ENCODE measurements around the gene STAT4. TPM values are rescaled to one million over a fixed set of nuclear protein-coding genes. Genes with fewer than 3 reads are reported as not detected.

Gene STAT4
- total and polyA plus RNA-seq, 2 experiments from 2014 or later = 0.31 to 0.45 TPM

DNA sequence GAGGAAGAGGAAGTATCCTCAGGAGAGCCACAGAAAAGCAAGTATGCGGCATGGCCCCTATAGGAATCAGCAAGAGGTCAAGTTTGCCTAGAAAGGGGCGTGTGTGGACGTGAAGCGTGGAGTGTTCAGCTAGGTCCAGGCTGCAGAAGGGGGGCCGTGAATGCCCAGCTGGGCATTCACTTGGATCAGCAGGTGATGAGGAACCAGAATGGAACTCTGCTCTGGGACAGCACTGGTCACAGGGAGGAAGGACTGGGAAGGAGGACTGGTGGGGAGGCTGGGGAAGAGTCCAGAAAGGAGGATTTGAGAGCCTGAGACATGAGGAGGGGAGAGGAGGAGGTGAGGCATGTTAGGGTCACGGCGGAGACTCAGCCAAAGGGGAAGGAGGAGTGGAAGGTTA, 156.6 kb downstream of the STAT4 start:
- Histone ChIP-seq H3K4me3 (no peak overlapping the region), H3K27me3 (no peaks in the 10 kb centered on the region), H3K4me1 (ENCODE audit: low read depth) (no peaks in the 10 kb centered on the region), H3K36me3 (peaks cover 29% of the 10 kb centered on the region), H3K9me3 (ENCODE audit: low read depth) (no peaks in the 10 kb centered on the region), H3K27ac (no peak overlapping the region)
- DNase-seq (ENCODE audit: low read depth in 1 of 2, low spot score in 1 of 2) = no peak
- no peak for TF ChIP-seq CTCF (IDR thresholded peaks at IDR 0.05; ENCODE audit: low read depth, low read length)

DNA sequence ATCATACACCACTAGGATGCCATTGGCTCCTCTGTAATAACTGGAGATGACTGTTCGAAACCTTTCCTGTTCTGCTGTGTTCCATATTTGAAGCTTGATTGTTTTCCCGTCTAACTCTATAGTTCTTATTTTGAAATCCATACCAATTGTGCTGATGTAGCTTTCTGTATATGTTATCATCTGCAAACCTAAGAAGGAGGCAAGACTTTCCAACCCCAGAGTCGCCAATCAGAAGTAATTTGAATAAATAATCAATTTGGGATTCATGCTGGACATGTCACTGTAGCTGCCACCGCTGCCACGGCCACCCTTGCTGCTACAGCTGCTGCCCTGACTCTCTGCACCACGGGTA, 157.5 kb downstream of the STAT4 start:
- TF ChIP-seq CTCF (IDR thresholded peaks at IDR 0.05; ENCODE audit: low read depth, low read length) = no peak
- peaks cover 27% of the 10 kb centered on the region for H3K36me3 ChIP-seq

DNA sequence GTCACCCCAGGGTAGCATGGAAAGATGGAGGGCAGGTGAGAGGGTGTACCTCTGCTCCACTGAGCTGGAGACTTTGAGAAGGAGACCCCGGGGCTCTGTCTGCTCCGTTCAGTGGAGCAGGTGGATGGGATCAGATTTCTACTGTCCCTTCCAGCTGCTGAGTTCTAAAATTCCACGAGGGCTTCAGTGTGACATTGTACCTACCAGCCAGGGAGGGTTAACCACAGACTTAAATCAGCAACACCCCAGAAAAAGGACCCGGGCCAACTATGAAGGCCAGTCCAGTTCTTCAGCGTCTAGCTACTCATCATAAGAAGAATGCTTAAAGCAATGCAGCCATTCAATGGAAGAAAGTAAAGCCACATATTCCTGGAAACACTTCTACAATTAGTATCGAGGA, 160.7 kb downstream of the STAT4 start:
- Histone ChIP-seq H3K27me3 (no peaks in the 10 kb centered on the region), H3K27ac (no peak overlapping the region), H3K9me3 (ENCODE audit: low read depth) (no peaks in the 10 kb centered on the region), H3K36me3 (peaks cover 32% of the 10 kb centered on the region), H3K4me3 (no peak overlapping the region), H3K4me1 (ENCODE audit: low read depth) (no peaks in the 10 kb centered on the region)
- no peak for DNase-seq (ENCODE audit: low read depth in 1 of 2, low spot score in 1 of 2)
- TF ChIP-seq CTCF (IDR thresholded peaks at IDR 0.05; ENCODE audit: low read depth, low read length) = no peak

More for the DNA sequence above, 157.5 kb downstream of the STAT4 start:
- Histone ChIP-seq H3K27me3 (no peaks in the 10 kb centered on the region), H3K9me3 (ENCODE audit: low read depth) (no peaks in the 10 kb centered on the region), H3K4me1 (ENCODE audit: low read depth) (no peaks in the 10 kb centered on the region), H3K4me3 (no peak overlapping the region), H3K27ac (no peak overlapping the region)
- DNase-seq (ENCODE audit: low read depth in 1 of 2, low spot score in 1 of 2) = no peak

GRCh38 chr2:190988910-190989309, 161.9 kb downstream of the STAT4 start:
- H3K36me3 ChIP-seq = peaks cover 35% of the 10 kb centered on the region
- no peak overlapping the region for H3K4me3 ChIP-seq
- H3K9me3 ChIP-seq (ENCODE audit: low read depth) = no peaks in the 10 kb centered on the region
- no peaks in the 10 kb centered on the region for H3K4me1 ChIP-seq (ENCODE audit: low read depth)
- H3K27me3 ChIP-seq = no peaks in the 10 kb centered on the region
- no peak for TF ChIP-seq CTCF (IDR thresholded peaks at IDR 0.05; ENCODE audit: low read depth, low read length)
- H3K27ac ChIP-seq = no peak overlapping the region
- DNase-seq (ENCODE audit: low read depth in 1 of 2, low spot score in 1 of 2) = no peak

- H3K36me3 ChIP-seq = peaks cover 40% of the 10 kb centered on the region
- H3K4me1 ChIP-seq (ENCODE audit: low read depth) = no peaks in the 10 kb centered on the region
- H3K9me3 ChIP-seq (ENCODE audit: low read depth) = no peaks in the 10 kb centered on the region
- no peaks in the 10 kb centered on the region for H3K27me3 ChIP-seq
- no peak overlapping the region for H3K4me3 ChIP-seq
- no peak for TF ChIP-seq CTCF (IDR thresholded peaks at IDR 0.05; ENCODE audit: low read depth, low read length)
- no peak overlapping the region for H3K27ac ChIP-seq
- no peak for DNase-seq (ENCODE audit: low read depth in 1 of 2, low spot score in 1 of 2)
Observed at GRCh38 chr2:190987938-190988337, 162.9 kb downstream of the STAT4 start.

- H3K9me3 ChIP-seq (ENCODE audit: low read depth) = no peaks in the 10 kb centered on the region
- no peaks in the 10 kb centered on the region for H3K4me1 ChIP-seq (ENCODE audit: low read depth)
- DNase-seq (ENCODE audit: low read depth in 1 of 2, low spot score in 1 of 2) = no peak
- H3K27ac ChIP-seq = no peak overlapping the region
- no peak overlapping the region for H3K4me3 ChIP-seq
- H3K27me3 ChIP-seq = no peaks in the 10 kb centered on the region
- no peak for TF ChIP-seq CTCF (IDR thresholded peaks at IDR 0.05; ENCODE audit: low read depth, low read length)
- peaks cover 43% of the 10 kb centered on the region for H3K36me3 ChIP-seq
Observed at GRCh38 chr2:190987116-190987515, 163.7 kb downstream of the STAT4 start.
